ENCODE measurements around the gene JARID2. TPM values are rescaled to one million over a fixed set of nuclear protein-coding genes. Genes with fewer than 3 reads are reported as not detected.
"Not testable (repeated sequence)": the region's sequence is repeated elsewhere in the genome, so short reads cannot be mapped to it uniquely, and the experiment has no call there.

Gene JARID2
- total RNA-seq, 1 donor from 2014 or later = 57.7 TPM

GRCh38 chr6:15406452-15406851 lies 160.6 kb downstream of the JARID2 start:
- H3K27me3 Mint-ChIP-seq (ENCODE audit: low read depth) = no peaks in the 10 kb centered on the region

GRCh38 chr6:15408008-15408407 lies 162.1 kb downstream of the JARID2 start:
- H3K4me3 Mint-ChIP-seq (ENCODE audit: low read depth) = no peak overlapping the region
- intact Hi-C loops (cut with micrococcal nuclease) = no loop called here
- H3K27me3 Mint-ChIP-seq (ENCODE audit: low read depth) = no peaks in the 10 kb centered on the region
- no peak for DNase-seq (ENCODE audit: low spot score)
- no peak overlapping the region for H3K27ac Mint-ChIP-seq
- H3K36me3 Mint-ChIP-seq (ENCODE audit: low read depth) = peaks cover 48% of the 10 kb centered on the region
- H3K4me1 Mint-ChIP-seq (ENCODE audit: low read depth) = peaks cover 86% of the 10 kb centered on the region
- no peaks in the 10 kb centered on the region for H3K9me3 Mint-ChIP-seq

More at GRCh38 chr6:15406452-15406851, 160.6 kb downstream of the JARID2 start:
- Mint-ChIP-seq H3K4me3 (ENCODE audit: low read depth) (no peak overlapping the region), H3K9me3 (no peaks in the 10 kb centered on the region), H3K36me3 (ENCODE audit: low read depth) (peaks cover 34% of the 10 kb centered on the region), H3K27ac (no peak overlapping the region), H3K4me1 (ENCODE audit: low read depth) (peaks cover 89% of the 10 kb centered on the region)
- DNase-seq (ENCODE audit: low spot score) = no peak
- intact Hi-C loops (cut with micrococcal nuclease) = no loop called here

GRCh38 chr6:15408758-15409157 lies 162.9 kb downstream of the JARID2 start:
- no peak overlapping the region for H3K4me3 Mint-ChIP-seq (ENCODE audit: low read depth)
- peaks cover 56% of the 10 kb centered on the region for H3K36me3 Mint-ChIP-seq (ENCODE audit: low read depth)
- intact Hi-C loops (cut with micrococcal nuclease) = no loop called here
- H3K27me3 Mint-ChIP-seq (ENCODE audit: low read depth) = no peaks in the 10 kb centered on the region
- DNase-seq (ENCODE audit: low spot score) = no peak
- no peaks in the 10 kb centered on the region for H3K9me3 Mint-ChIP-seq
- peak overlapping the region; percentile 79 for H3K27ac Mint-ChIP-seq
- peaks cover 86% of the 10 kb centered on the region for H3K4me1 Mint-ChIP-seq (ENCODE audit: low read depth)

- Mint-ChIP-seq H3K4me1 (ENCODE audit: low read depth) (peaks cover 86% of the 10 kb centered on the region), H3K4me3 (ENCODE audit: low read depth) (peak overlapping the region; percentile 20), H3K9me3 (peaks cover 3% of the 10 kb centered on the region), H3K27me3 (ENCODE audit: low read depth) (no peaks in the 10 kb centered on the region), H3K36me3 (ENCODE audit: low read depth) (peaks cover 63% of the 10 kb centered on the region), H3K27ac (peak overlapping the region; percentile 65)
- DNase-seq (ENCODE audit: low spot score) = no peak
- intact Hi-C loops (cut with micrococcal nuclease) = loop anchor here (10.0 kb wide), 3 partner anchors 215 to 675 kb away; no protein-coding TSS in a partner anchor
These were observed 163.6 kb downstream of the JARID2 start for GRCh38 chr6:15409301-15410125.

- Mint-ChIP-seq H3K9me3 (peaks cover 5% of the 10 kb centered on the region), H3K4me1 (ENCODE audit: low read depth) (peaks cover 82% of the 10 kb centered on the region), H3K27me3 (ENCODE audit: low read depth) (no peaks in the 10 kb centered on the region), H3K27ac (peak overlapping the region; percentile 65), H3K36me3 (ENCODE audit: low read depth) (peaks cover 68% of the 10 kb centered on the region), H3K4me3 (ENCODE audit: low read depth) (peak overlapping the region; percentile 20)
- intact Hi-C loops (cut with micrococcal nuclease) = loop anchor here (10.0 kb wide), 3 partner anchors 215 to 675 kb away; no protein-coding TSS in a partner anchor
- DNase-seq (ENCODE audit: low spot score) = no peak
These were observed 164.2 kb downstream of the JARID2 start for GRCh38 chr6:15410126-15410391.

GRCh38 chr6:15410752-15411151 lies 164.9 kb downstream of the JARID2 start:
- Mint-ChIP-seq H3K36me3 (ENCODE audit: low read depth) (peaks cover 70% of the 10 kb centered on the region), H3K27me3 (ENCODE audit: low read depth) (no peaks in the 10 kb centered on the region)

GRCh38 chr6:15411766-15412165 lies 165.9 kb downstream of the JARID2 start:
- Mint-ChIP-seq H3K36me3 (ENCODE audit: low read depth) (peaks cover 74% of the 10 kb centered on the region), H3K4me1 (ENCODE audit: low read depth) (peaks cover 71% of the 10 kb centered on the region), H3K27me3 (ENCODE audit: low read depth) (no peaks in the 10 kb centered on the region), H3K4me3 (ENCODE audit: low read depth) (peak overlapping the region; percentile 69), H3K27ac (peak overlapping the region; percentile 79), H3K9me3 (peaks cover 7% of the 10 kb centered on the region)
- intact Hi-C loops (cut with micrococcal nuclease) = loop anchor here (10.0 kb wide), 3 partner anchors 213 to 677 kb away; no protein-coding TSS in a partner anchor
- DNase-seq (ENCODE audit: low spot score) = no peak

More at GRCh38 chr6:15410752-15411151, 164.9 kb downstream of the JARID2 start:
- intact Hi-C loops (cut with micrococcal nuclease) = loop anchor here (10.0 kb wide), 3 partner anchors 214 to 676 kb away; no protein-coding TSS in a partner anchor
- peak overlapping the region; percentile 79 for H3K27ac Mint-ChIP-seq
- H3K4me3 Mint-ChIP-seq (ENCODE audit: low read depth) = peak overlapping the region; percentile 69
- peaks cover 5% of the 10 kb centered on the region for H3K9me3 Mint-ChIP-seq
- H3K4me1 Mint-ChIP-seq (ENCODE audit: low read depth) = peaks cover 76% of the 10 kb centered on the region
- DNase-seq (ENCODE audit: low spot score) = no peak

- peaks cover 80% of the 10 kb centered on the region for H3K36me3 Mint-ChIP-seq (ENCODE audit: low read depth)
- no peak overlapping the region for H3K27ac Mint-ChIP-seq
- H3K27me3 Mint-ChIP-seq (ENCODE audit: low read depth) = no peaks in the 10 kb centered on the region
- peaks cover 14% of the 10 kb centered on the region for H3K9me3 Mint-ChIP-seq
- H3K4me1 Mint-ChIP-seq (ENCODE audit: low read depth) = peaks cover 75% of the 10 kb centered on the region
- DNase-seq (ENCODE audit: low spot score) = no peak
- intact Hi-C loops (cut with micrococcal nuclease) = loop anchor here (10.0 kb wide), 3 partner anchors 212 to 678 kb away; no protein-coding TSS in a partner anchor
- no peak overlapping the region for H3K4me3 Mint-ChIP-seq (ENCODE audit: low read depth)
These were observed 166.9 kb downstream of the JARID2 start for GRCh38 chr6:15412767-15413166.

GRCh38 chr6:15413466-15414234 lies 167.8 kb downstream of the JARID2 start:
- Mint-ChIP-seq H3K27ac (peak overlapping the region; percentile 85), H3K27me3 (ENCODE audit: low read depth) (no peaks in the 10 kb centered on the region), H3K4me3 (ENCODE audit: low read depth) (no peak overlapping the region), H3K4me1 (ENCODE audit: low read depth) (peaks cover 75% of the 10 kb centered on the region), H3K36me3 (ENCODE audit: low read depth) (peaks cover 86% of the 10 kb centered on the region), H3K9me3 (peaks cover 17% of the 10 kb centered on the region)
- intact Hi-C loops (cut with micrococcal nuclease) = loop anchor here (10.0 kb wide), 3 partner anchors 211 to 679 kb away; no protein-coding TSS in a partner anchor
- no peak for DNase-seq (ENCODE audit: low spot score)

GRCh38 chr6:15414235-15414612 lies 168.4 kb downstream of the JARID2 start:
- Mint-ChIP-seq H3K4me1 (ENCODE audit: low read depth) (peaks cover 70% of the 10 kb centered on the region), H3K27me3 (ENCODE audit: low read depth) (no peaks in the 10 kb centered on the region), H3K36me3 (ENCODE audit: low read depth) (peaks cover 87% of the 10 kb centered on the region), H3K4me3 (ENCODE audit: low read depth) (no peak overlapping the region), H3K9me3 (peaks cover 20% of the 10 kb centered on the region), H3K27ac (peak overlapping the region; percentile 85)
- intact Hi-C loops (cut with micrococcal nuclease) = loop anchor here (10.0 kb wide), 3 partner anchors 211 to 679 kb away; no protein-coding TSS in a partner anchor
- DNase-seq (ENCODE audit: low spot score) = no peak

- DNase-seq (ENCODE audit: low spot score); H3K4me3 Mint-ChIP-seq (ENCODE audit: low read depth); H3K27ac Mint-ChIP-seq; H3K27me3 Mint-ChIP-seq (ENCODE audit: low read depth): not testable (repeated sequence)
- peaks cover 33% of the 10 kb centered on the region for H3K9me3 Mint-ChIP-seq
- H3K36me3 Mint-ChIP-seq (ENCODE audit: low read depth) = peaks cover 89% of the 10 kb centered on the region
- H3K4me1 Mint-ChIP-seq (ENCODE audit: low read depth) = peaks cover 61% of the 10 kb centered on the region
- intact Hi-C loops (cut with micrococcal nuclease) = loop anchor here (5.0 to 10.0 kb wide), 4 partner anchors 113 to 681 kb away; no protein-coding TSS in a partner anchor
These were observed 169.8 kb downstream of the JARID2 start for GRCh38 chr6:15415622-15416021.

- Mint-ChIP-seq H3K9me3 (peaks cover 33% of the 10 kb centered on the region), H3K27ac (peak overlapping the region; percentile 81), H3K4me1 (ENCODE audit: low read depth) (peaks cover 61% of the 10 kb centered on the region), H3K36me3 (ENCODE audit: low read depth) (peaks cover 86% of the 10 kb centered on the region), H3K4me3 (ENCODE audit: low read depth) (no peak overlapping the region), H3K27me3 (ENCODE audit: low read depth) (no peaks in the 10 kb centered on the region)
- intact Hi-C loops (cut with micrococcal nuclease) = loop anchor here (5.0 to 10.0 kb wide), 4 partner anchors 115 to 682 kb away; no protein-coding TSS in a partner anchor
- DNase-seq (ENCODE audit: low spot score) = no peak
These were observed 171.2 kb downstream of the JARID2 start for GRCh38 chr6:15416932-15417509.

Data from activated T-helper 2 cell treated with anti-CD3 and anti-CD28 coated beads, Interferon-gamma antibody, Interleukin-2, Interleukin-4, amounts not matched to agents 10 μg/mL and 5 μg/mL and 100 μg/mL, durations not matched to agents 14 hours and 24 hours and 36 hours (primary cell).